B cell (primary cell): Measurements from ENCODE around the gene ATRNL1. TPM values are rescaled to one million over a fixed set of nuclear protein-coding genes. Genes with fewer than 3 reads are reported as not detected.

Source experiments
- ATAC-seq: fragments of 200-7000 bp; cut with Tn5 transposase; one replicate; pipeline ENCODE4 v1.10.0; 2021; ENCODE audit warnings: low read depth, mild to moderate bottlenecking, moderate number of reproducible peaks, moderate library complexity
- CTCF ChIA-PET: fragments of 350-600 bp; sonication (Branson Sonifier 250); formaldehyde crosslinking; loops from one replicate; lab custom pipeline; 2021; ENCODE audit warnings: antibody characterized with exemption, inconsistent platforms; lab: Charles Lee
- POLR2A ChIA-PET: fragments of 350-600 bp; sonication (Branson Sonifier 250); formaldehyde crosslinking; loops from one replicate; lab custom pipeline; 2021; ENCODE audit warnings: antibody characterized with exemption; lab: Charles Lee
- DNase-seq: peaks from one replicate; pipeline ENCODE4 v3.0.0; 2013
- H2AFZ ChIP-seq: 2 replicates; pipeline ENCODE4 v1.6.1; 2012; ENCODE audit warnings: mild to moderate bottlenecking, low read depth, low read length; ENCODE audit not compliant: insufficient read depth, poor library complexity, severe bottlenecking
- H3K27ac ChIP-seq, 2 donors: 1 replicate in 1 of 2; 2 replicates in 1 of 2; pipeline ENCODE4 v1.5.1; 2012 to 2013; ENCODE audit warnings: low read length in 2 of 2, mild to moderate bottlenecking in 2 of 2, moderate library complexity in 1 of 2
- H3K27me3 ChIP-seq, 4 experiments: fragments of 200-600 bp in 1 of 4; sonication (generic) in 1 of 4; replicated peaks in 1 of 4; 1 replicate in 2 of 4; 2 replicates in 2 of 4; pipeline versions ENCODE4 v1.6.1 to v1.7.0; 2013 to 2016; ENCODE audit warnings: low read length in 3 of 4, mild to moderate bottlenecking in 2 of 4, mixed read lengths in 1 of 4, moderate library complexity in 1 of 4; ENCODE audit not compliant: insufficient read depth in 4 of 4, control insufficient read depth in 3 of 4; ENCODE audit errors: control extremely low read depth in 1 of 4
- H3K36me3 ChIP-seq, 2 experiments: replicated peaks in 1 of 2; 1 replicate in 1 of 2; 2 replicates in 1 of 2; pipeline versions ENCODE4 v1.6.1 to v1.7.1; 2013; ENCODE audit warnings: low read length in 1 of 2; ENCODE audit not compliant: insufficient read depth in 2 of 2, control insufficient read depth in 1 of 2; ENCODE audit errors: control extremely low read depth in 1 of 2, extremely low read depth in 1 of 2
- H3K4me1 ChIP-seq, 2 donors: fragments of 200-600 bp in 1 of 2; sonication (generic) in 1 of 2; 1 replicate in 1 of 2; 2 replicates in 1 of 2; pipeline versions ENCODE4 v1.5.1 to v1.6.1; 2013 to 2017; ENCODE audit warnings: low read length in 2 of 2; ENCODE audit not compliant: control insufficient read depth in 2 of 2, insufficient read depth in 2 of 2
- H3K4me2 ChIP-seq: replicated peaks from 2 replicates; pipeline ENCODE3; 2012; ENCODE audit warnings: mild to moderate bottlenecking, low read depth, low read length; ENCODE audit not compliant: poor library complexity, severe bottlenecking
- H3K4me3 ChIP-seq, 5 experiments: fragments of 200-600 bp in 1 of 5; sonication (generic) in 1 of 5; 1 replicate in 3 of 5; 2 replicates in 2 of 5; pipeline versions ENCODE4 v1.5.1 to v1.7.0; 2011 to 2016; ENCODE audit warnings: low read length in 4 of 5, mild to moderate bottlenecking in 4 of 5, low read depth in 2 of 5, control low read depth in 1 of 5, moderate library complexity in 1 of 5; ENCODE audit not compliant: insufficient read depth in 1 of 5; ENCODE audit errors: control extremely low read depth in 1 of 5, extremely low read depth in 1 of 5
- H3K79me2 ChIP-seq: fragments of 200-600 bp; sonication (generic); one replicate; pipeline ENCODE4 v1.6.0; 2016; ENCODE audit warnings: low read length; ENCODE audit not compliant: control insufficient read depth, insufficient read depth
- H3K9ac ChIP-seq: fragments of 200-600 bp; sonication (generic); 2 replicates; pipeline ENCODE4 v1.6.1; 2017; ENCODE audit warnings: mild to moderate bottlenecking, low read length, moderate library complexity
- H3K9me3 ChIP-seq, 3 donors: one replicate each; pipeline versions ENCODE4 v1.6.1 to v1.7.1; 2013; ENCODE audit warnings: low read length in 2 of 3; ENCODE audit not compliant: control insufficient read depth in 2 of 3, insufficient read depth in 1 of 3; ENCODE audit errors: control extremely low read depth in 1 of 3
- H4K20me1 ChIP-seq: 2 replicates; pipeline ENCODE4 v1.6.0; 2012; ENCODE audit warnings: mild to moderate bottlenecking, low read length; ENCODE audit not compliant: insufficient read depth, control insufficient read depth, poor library complexity, severe bottlenecking
- H3K27ac Mint-ChIP-seq: one replicate; pipeline ENCODE4 v1.8.0; 2021; ENCODE audit warnings: mixed read lengths
- H3K27me3 Mint-ChIP-seq: one replicate; pipeline ENCODE4 v1.8.0; 2021; ENCODE audit warnings: mixed read lengths
- H3K4me1 Mint-ChIP-seq: one replicate; pipeline ENCODE4 v1.8.0; 2021; ENCODE audit warnings: mixed read lengths
- H3K4me3 Mint-ChIP-seq: one replicate; pipeline ENCODE4 v1.8.0; 2021; ENCODE audit warnings: mixed read lengths
- H3K9me3 Mint-ChIP-seq: one replicate; pipeline ENCODE4 v1.8.0; 2022; ENCODE audit warnings: mixed read lengths; ENCODE audit not compliant: insufficient read depth
- CTCF ChIP-seq: fragments of 200-600 bp; IDR thresholded peaks from one replicate; pipeline ENCODE4 v1.8.0; 2022; ENCODE audit warnings: antibody characterized with exemption, mild to moderate bottlenecking
- EZH2 ChIP-seq: IDR thresholded peaks from 2 replicates; pipeline ENCODE4 v1.6.1; 2012; ENCODE audit warnings: borderline replicate concordance, low read depth, mild to moderate bottlenecking, moderate library complexity, low read length; ENCODE audit not compliant: insufficient read depth, poor library complexity, severe bottlenecking
- WGBS: methylation state at CpG from one replicate; pipeline ENCODE4 v1.1.5; 2013; ENCODE audit warnings: missing lambda C conversion rate; ENCODE audit not compliant: insufficient coverage; 5-methylcytosine and 5-hydroxymethylcytosine counted together
- intact Hi-C: fragments of 100-400 bp; cut with micrococcal nuclease; formaldehyde crosslinking; loops from one replicate; pipeline ENCODE4 v1.10.0; 2022
- polyA plus RNA-seq: library from polyadenylated mRNA; depleted of rRNA; stranded (reverse); fragments of >200 nt; gene quantifications from 2 replicates; pipeline ENCODE4 v1.2.3, GENCODE V29; 2012
- total RNA-seq, 2 donors: library from RNA; stranded (reverse); fragments of 120-200 nt in 1 of 2; gene quantifications; 1 replicate in 1 of 2; 2 replicates in 1 of 2; pipeline versions ENCODE4 v1.2.3 to v1.2.4, GENCODE V29; 2013 to 2022

The ATRNL1 gene
- total and polyA plus RNA-seq, 2 donors (not counting 1 experiment from before 2014, with no cell fraction given) = 0.24 to 2.2 TPM

- no peak for ATAC-seq
- Histone ChIP-seq H2AFZ (no peak overlapping the region), H3K4me1 (no peaks in the 10 kb centered on the region), H3K27ac (no peak overlapping the region), H3K9me3 (no peaks in the 10 kb centered on the region), H3K4me2 (no peak overlapping the region), H3K4me3 (no peak overlapping the region), H3K36me3 (no peaks in the 10 kb centered on the region), H4K20me1 (no peaks in the 10 kb centered on the region), H3K9ac (no peak overlapping the region), H3K27me3 (no peaks in the 10 kb centered on the region), H3K79me2 (no peaks in the 10 kb centered on the region)
- no CpG with 5 or more reads among the region's 2 CpGs for whole genome bisulfite sequencing
- H3K9me3 Mint-ChIP-seq = no peaks in the 10 kb centered on the region
- no peak for DNase-seq
- POLR2A ChIA-PET = no interaction called here
- TF ChIP-seq EZH2 (no peak), CTCF (no peak)
- H3K27ac Mint-ChIP-seq = no peak overlapping the region
- H3K4me1 Mint-ChIP-seq = no peaks in the 10 kb centered on the region
- intact Hi-C loops = no loop called here
- H3K27me3 Mint-ChIP-seq = no peaks in the 10 kb centered on the region
- no peak overlapping the region for H3K4me3 Mint-ChIP-seq
- CTCF ChIA-PET = no interaction called here
These were observed 390.1 kb downstream of the ATRNL1 start for GRCh38 chr10:115483294-115483693.

GRCh38 chr10:115491526-115492140 lies 398.5 kb downstream of the ATRNL1 start:
- no peak for ATAC-seq
- Histone ChIP-seq H3K4me3 (no peak overlapping the region), H3K79me2 (no peaks in the 10 kb centered on the region), H2AFZ (no peak overlapping the region), H3K9me3 (peaks cover 0 to 3% (median 0%) of the 10 kb centered on the region in 3 donors), H3K4me1 (no peaks in the 10 kb centered on the region), H3K9ac (no peak overlapping the region), H3K27ac (no peak overlapping the region), H3K27me3 (no peaks in the 10 kb centered on the region), H3K36me3 (no peaks in the 10 kb centered on the region), H3K4me2 (no peak overlapping the region), H4K20me1 (no peaks in the 10 kb centered on the region)
- 93% methylated on average over 10 of the region's 10 CpGs for WGBS
- TF ChIP-seq CTCF = no peak
- no peak for TF ChIP-seq EZH2
- Mint-ChIP-seq H3K27ac (no peak overlapping the region), H3K27me3 (no peaks in the 10 kb centered on the region), H3K9me3 (no peaks in the 10 kb centered on the region), H3K4me3 (no peak overlapping the region), H3K4me1 (no peaks in the 10 kb centered on the region)
- intact Hi-C loops = no loop called here
- CTCF ChIA-PET = no interaction called here
- POLR2A ChIA-PET = no interaction called here
- DNase-seq = no peak
